Measurements from ENCODE around the gene SLC13A1.

The SLC13A1 gene

GRCh38 chr7:123135960-123136359 lies 63.8 kb downstream of the SLC13A1 start:
- no peak overlapping the region for H3K4me3 ChIP-seq (ENCODE audit: low read depth, low read length)
- ChIA-PET CTCF (no interaction called here), POLR2A (no interaction called here)
- TF ChIP-seq CTCF (IDR thresholded peaks at IDR 0.05; ENCODE audit: insufficient read depth, low read length, missing control alignments): no peak
- DNase-seq (ENCODE audit: low read depth, low spot score): no peak

GRCh38 chr7:123133924-123134323 lies 65.8 kb downstream of the SLC13A1 start:
- ChIA-PET CTCF (no interaction called here), POLR2A (no interaction called here)
- no peak for TF ChIP-seq CTCF (IDR thresholded peaks at IDR 0.05; ENCODE audit: insufficient read depth, low read length, missing control alignments)
- DNase-seq (ENCODE audit: low read depth, low spot score): no peak
- H3K4me3 ChIP-seq (ENCODE audit: low read depth, low read length): no peak overlapping the region

- no peak overlapping the region for H3K4me3 ChIP-seq (ENCODE audit: low read depth, low read length)
- TF ChIP-seq CTCF (IDR thresholded peaks at IDR 0.05; ENCODE audit: insufficient read depth, low read length, missing control alignments): no peak
- DNase-seq (ENCODE audit: low read depth, low spot score): no peak
- CTCF ChIA-PET: no interaction called here
- POLR2A ChIA-PET: no interaction called here
These were observed 67.8 kb downstream of the SLC13A1 start for GRCh38 chr7:123131961-123132360.

GRCh38 chr7:123131556-123131955 lies 68.2 kb downstream of the SLC13A1 start:
- no peak overlapping the region for H3K4me3 ChIP-seq (ENCODE audit: low read depth, low read length)
- no peak for TF ChIP-seq CTCF (IDR thresholded peaks at IDR 0.05; ENCODE audit: insufficient read depth, low read length, missing control alignments)
- CTCF ChIA-PET: no interaction called here
- POLR2A ChIA-PET: no interaction called here
- DNase-seq (ENCODE audit: low read depth, low spot score): no peak

- DNase-seq (ENCODE audit: low read depth, low spot score): no peak
- TF ChIP-seq CTCF (IDR thresholded peaks at IDR 0.05; ENCODE audit: insufficient read depth, low read length, missing control alignments): no peak
- H3K4me3 ChIP-seq (ENCODE audit: low read depth, low read length): no peak overlapping the region
- ChIA-PET POLR2A (no interaction called here), CTCF (no interaction called here)
These were observed 68.6 kb downstream of the SLC13A1 start for GRCh38 chr7:123131140-123131539.

GRCh38 chr7:123126691-123127090 lies 73.1 kb downstream of the SLC13A1 start:
- no peak overlapping the region for H3K4me3 ChIP-seq (ENCODE audit: low read depth, low read length)
- ChIA-PET POLR2A (no interaction called here), CTCF (no interaction called here)
- TF ChIP-seq CTCF (IDR thresholded peaks at IDR 0.05; ENCODE audit: insufficient read depth, low read length, missing control alignments): no peak
- DNase-seq (ENCODE audit: low read depth, low spot score): no peak
